Esophagus squamous epithelium (tissue), 5 donors: ENCODE data around the gene SYAP1. TPM values are rescaled to one million over a fixed set of nuclear protein-coding genes. Genes with fewer than 3 reads are reported as not detected.

ENCODE experiments used
- DNase-seq: peaks from one replicate; lab custom pipeline; 2025; lab: John Stamatoyannopoulos, UW
- H3K27ac ChIP-seq, 4 donors: fragments of 200-600 bp; sonication (generic); one replicate each; pipeline ENCODE4 v1.5.1; 2016 to 2019; ENCODE audit warnings: mild to moderate bottlenecking in 1 of 4
- H3K27me3 ChIP-seq, 4 donors: fragments of 200-600 bp; sonication (generic); 1 replicate in 3 of 4; 2 replicates in 1 of 4; pipeline versions ENCODE4 v1.5.1 to v1.6.0; 2017 to 2021; ENCODE audit warnings: antibody characterized with exemption in 1 of 4
- H3K36me3 ChIP-seq, 3 donors: fragments of 200-600 bp; sonication (generic); one replicate each; pipeline ENCODE4 v1.5.1; 2016 to 2019
- H3K4me1 ChIP-seq, 3 donors: fragments of 200-600 bp; sonication (generic); one replicate each; pipeline ENCODE4 v1.5.1; 2017 to 2019
- H3K4me3 ChIP-seq, 4 donors: fragments of 200-600 bp; sonication (generic); 1 replicate in 3 of 4; 2 replicates in 1 of 4; pipeline ENCODE4 v1.5.1; 2016 to 2019; ENCODE audit warnings: mild to moderate bottlenecking in 2 of 4, moderate library complexity in 1 of 4
- H3K9me3 ChIP-seq, 3 donors: fragments of 200-600 bp; sonication (generic); one replicate each; pipeline ENCODE4 v1.5.1; 2016 to 2019
- POLR2A ChIP-seq, 4 donors: fragments of 450-650 bp; IDR thresholded peaks; one replicate each; pipeline ENCODE4 v1.6.1; 2017; ENCODE audit warnings: antibody characterized with exemption in 4 of 4, mild to moderate bottlenecking in 4 of 4, moderate library complexity in 3 of 4
- WGBS, 2 donors: methylation state at CpG; one replicate each; pipeline ENCODE4 v1.1.5; 2018; 5-methylcytosine and 5-hydroxymethylcytosine counted together
- intact Hi-C: fragments of 100-400 bp; cut with DNase I; formaldehyde crosslinking; loops from one replicate; pipeline ENCODE4 v1.15.0; 2022
- total RNA-seq, 4 donors: library from RNA; depleted of rRNA; stranded (reverse); fragments of >200 nt; gene quantifications; one replicate each; pipeline ENCODE4 v1.1.0, GENCODE V29; 2016
- TF ChIP-seq, protein P1 (sequence below), 6 experiments: fragments of 450-650 bp in 4 of 6; fragments of 200-600 bp in 2 of 6; sonication (generic) in 2 of 6; IDR thresholded peaks; one replicate each; pipeline ENCODE4 v1.5.1; 2016 to 2019; ENCODE audit warnings: antibody characterized with exemption in 6 of 6, mild to moderate bottlenecking in 4 of 6, moderate library complexity in 4 of 6
- donor health status: DM: yes; HTN: yes; CAD: no.

The SYAP1 gene
- total RNA-seq, 4 donors from 2014 or later: 16.2 to 22.8 (median 18.2) TPM

DNA sequence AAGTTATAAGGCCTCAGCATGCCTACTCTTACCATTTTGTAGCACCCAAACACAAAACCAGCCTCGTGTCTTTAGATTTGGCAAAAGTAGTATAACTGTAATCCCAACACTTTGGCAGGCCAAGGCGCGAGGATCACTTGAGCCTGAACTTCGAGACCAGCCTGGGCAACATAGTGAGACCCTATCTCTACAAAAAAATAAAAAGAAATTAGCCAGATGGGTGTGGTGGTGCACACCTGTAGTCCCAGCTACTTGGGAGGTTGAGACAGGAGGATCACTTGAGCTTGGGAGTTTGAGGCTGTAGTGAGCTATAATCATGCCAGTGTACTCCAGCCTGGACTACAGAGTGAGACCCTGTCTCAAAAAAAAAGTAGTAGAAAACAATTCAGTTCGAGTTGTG is 17.6 kb downstream of the SYAP1 start:
- WGBS, 2 donors: 95 to 100% methylated on average over 5 of the region's 5 CpGs
- Histone ChIP-seq H3K27ac (no peak overlapping the region), H3K4me3 (no peak overlapping the region), H3K4me1 (no peaks in the 10 kb centered on the region), H3K27me3 (no peaks in the 10 kb centered on the region), H3K36me3 (peaks cover 5 to 55% (median 19%) of the 10 kb centered on the region in 3 donors), H3K9me3 (no peaks in the 10 kb centered on the region)
- DNase-seq: no peak
- intact Hi-C loops: no loop called here
- no peak for TF ChIP-seq POLR2A (IDR thresholded peaks at IDR 0.05)
- TF ChIP-seq, protein P1, sequence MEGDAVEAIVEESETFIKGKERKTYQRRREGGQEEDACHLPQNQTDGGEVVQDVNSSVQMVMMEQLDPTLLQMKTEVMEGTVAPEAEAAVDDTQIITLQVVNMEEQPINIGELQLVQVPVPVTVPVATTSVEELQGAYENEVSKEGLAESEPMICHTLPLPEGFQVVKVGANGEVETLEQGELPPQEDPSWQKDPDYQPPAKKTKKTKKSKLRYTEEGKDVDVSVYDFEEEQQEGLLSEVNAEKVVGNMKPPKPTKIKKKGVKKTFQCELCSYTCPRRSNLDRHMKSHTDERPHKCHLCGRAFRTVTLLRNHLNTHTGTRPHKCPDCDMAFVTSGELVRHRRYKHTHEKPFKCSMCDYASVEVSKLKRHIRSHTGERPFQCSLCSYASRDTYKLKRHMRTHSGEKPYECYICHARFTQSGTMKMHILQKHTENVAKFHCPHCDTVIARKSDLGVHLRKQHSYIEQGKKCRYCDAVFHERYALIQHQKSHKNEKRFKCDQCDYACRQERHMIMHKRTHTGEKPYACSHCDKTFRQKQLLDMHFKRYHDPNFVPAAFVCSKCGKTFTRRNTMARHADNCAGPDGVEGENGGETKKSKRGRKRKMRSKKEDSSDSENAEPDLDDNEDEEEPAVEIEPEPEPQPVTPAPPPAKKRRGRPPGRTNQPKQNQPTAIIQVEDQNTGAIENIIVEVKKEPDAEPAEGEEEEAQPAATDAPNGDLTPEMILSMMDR (IDR thresholded peaks at IDR 0.05): no peak

DNA sequence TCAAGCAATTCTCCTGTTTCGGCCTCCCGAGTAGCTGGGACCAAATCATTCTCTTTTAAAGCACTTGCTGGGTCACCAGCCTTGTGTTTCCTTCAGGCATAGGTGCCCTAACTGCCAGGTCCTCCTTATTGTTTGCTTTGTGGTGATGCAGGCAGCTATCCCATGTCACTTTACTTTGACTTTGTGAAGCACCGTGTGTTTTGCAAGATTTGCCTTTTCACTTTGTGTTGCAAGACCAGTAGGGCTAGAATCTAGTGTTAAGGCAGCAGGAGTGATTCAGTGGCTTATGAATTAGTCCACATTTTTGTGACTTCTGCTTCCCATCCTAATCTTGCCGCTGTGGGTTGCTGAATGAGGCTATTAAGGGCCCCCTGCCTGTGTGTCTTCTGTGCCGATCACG is 20.2 kb downstream of the SYAP1 start:
- 36 to 69% methylated on average over 3 to 6 of the region's 6 CpGs for WGBS, 2 donors
- Histone ChIP-seq H3K4me1 (no peaks in the 10 kb centered on the region), H3K9me3 (no peaks in the 10 kb centered on the region), H3K27ac (no peak overlapping the region), H3K27me3 (no peaks in the 10 kb centered on the region), H3K36me3 (peaks cover 18 to 79% (median 24%) of the 10 kb centered on the region in 3 donors), H3K4me3 (no peak overlapping the region)
- intact Hi-C loops: no loop called here
- no peak for DNase-seq
- TF ChIP-seq, protein P1 (IDR thresholded peaks at IDR 0.05): no peak
- TF ChIP-seq POLR2A (IDR thresholded peaks at IDR 0.05): no peak

DNA sequence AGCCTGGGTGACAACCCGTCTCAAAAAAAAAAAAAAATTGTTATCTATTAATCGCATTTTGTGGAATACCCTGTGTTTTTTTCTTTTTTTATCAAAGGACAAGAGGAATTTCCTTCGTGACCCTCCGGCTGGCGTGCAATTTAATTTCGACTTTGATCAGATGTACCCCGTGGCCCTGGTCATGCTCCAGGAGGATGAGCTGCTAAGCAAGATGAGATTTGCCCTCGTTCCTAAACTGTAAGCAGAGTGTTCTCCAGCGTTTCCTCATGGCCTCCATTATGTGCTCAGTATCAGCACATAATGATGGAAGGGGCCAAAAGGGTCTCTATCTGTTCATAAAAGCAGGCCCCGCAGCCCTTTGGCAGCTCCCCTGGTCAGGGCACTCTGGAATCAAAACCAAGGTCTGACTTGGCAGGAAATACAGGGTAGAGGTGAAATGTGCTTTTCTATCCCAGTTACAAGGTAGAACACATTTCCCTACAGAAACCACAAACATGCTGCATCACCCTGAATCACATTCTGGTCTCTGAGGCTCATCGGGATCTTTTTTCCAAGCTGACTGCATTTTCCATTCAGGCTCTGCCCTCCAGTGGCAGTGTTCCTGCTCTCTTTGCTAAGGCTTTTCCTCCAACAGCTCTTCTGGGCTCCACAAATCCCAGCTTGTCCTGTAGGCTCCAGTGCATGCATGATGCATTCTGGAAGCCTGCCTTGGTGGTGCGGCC is 24.4 kb downstream of the SYAP1 start:
- H3K27ac ChIP-seq: no peak overlapping the region
- intact Hi-C loops: no loop called here
- TF ChIP-seq POLR2A (IDR thresholded peaks at IDR 0.05): no peak
- TF ChIP-seq, protein P1 (IDR thresholded peaks at IDR 0.05): no peak
- WGBS, 2 donors: 89 to 93% methylated on average over 8 to 12 of the region's 12 CpGs
- peaks cover 17 to 83% (median 20%) of the 10 kb centered on the region in 3 donors for H3K36me3 ChIP-seq
- no peak overlapping the region for H3K4me3 ChIP-seq
- H3K9me3 ChIP-seq: no peaks in the 10 kb centered on the region
- no peak for DNase-seq
- H3K4me1 ChIP-seq: no peaks in the 10 kb centered on the region
- no peaks in the 10 kb centered on the region for H3K27me3 ChIP-seq

DNA sequence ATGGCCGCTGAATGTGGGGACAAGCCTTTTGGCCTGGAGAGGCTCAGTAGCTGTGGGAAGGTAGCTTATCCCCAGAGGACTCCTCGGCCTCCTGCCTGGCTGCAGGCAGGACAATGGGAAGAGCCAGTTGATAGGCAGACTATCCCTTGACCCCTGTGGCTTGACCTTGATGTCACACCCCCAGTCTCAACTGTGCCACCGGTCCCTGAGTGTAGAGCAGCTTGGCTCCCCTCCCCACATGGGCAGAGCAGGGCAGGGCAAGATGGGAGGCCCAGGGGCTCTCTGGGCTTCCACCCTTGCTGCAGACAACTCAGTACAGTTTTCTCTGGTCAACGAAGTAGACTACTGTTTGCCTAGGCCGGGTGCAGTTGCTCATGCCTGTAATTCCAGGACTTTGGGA is 25.7 kb downstream of the SYAP1 start:
- intact Hi-C loops: no loop called here
- Histone ChIP-seq H3K36me3 (peaks cover 17 to 89% (median 23%) of the 10 kb centered on the region in 3 donors), H3K27me3 (no peaks in the 10 kb centered on the region), H3K27ac (no peak overlapping the region), H3K9me3 (no peaks in the 10 kb centered on the region), H3K4me1 (no peaks in the 10 kb centered on the region), H3K4me3 (no peak overlapping the region)
- 87% methylated on average over 3 of the region's 5 CpGs; no CpG with 5 or more reads in 1 of the 2 donors for WGBS, 2 donors
- no peak for DNase-seq
- TF ChIP-seq, protein P1 (IDR thresholded peaks at IDR 0.05): no peak
- TF ChIP-seq POLR2A (IDR thresholded peaks at IDR 0.05): no peak

DNA sequence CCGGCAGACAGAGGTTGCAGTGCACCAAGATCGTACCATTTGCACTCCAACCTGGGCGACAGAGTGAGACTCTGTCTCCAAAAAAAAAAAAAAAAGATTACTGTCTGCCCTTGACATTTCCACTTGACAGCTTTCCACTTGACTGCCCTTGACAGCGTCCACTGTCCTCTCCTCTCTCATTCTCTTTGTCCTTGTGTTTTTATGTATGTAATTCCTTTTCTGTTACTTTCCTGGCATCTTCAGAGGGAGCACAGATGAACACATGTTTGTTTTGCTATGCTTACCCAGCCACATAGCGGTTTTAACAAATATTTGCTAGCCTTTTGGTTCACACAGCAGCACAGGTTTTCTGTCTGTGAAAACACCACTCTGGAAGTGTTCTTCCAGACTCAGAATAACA is 26.2 kb downstream of the SYAP1 start:
- H3K36me3 ChIP-seq: peaks cover 17 to 88% (median 23%) of the 10 kb centered on the region in 3 donors
- no peak overlapping the region for H3K4me3 ChIP-seq
- no peaks in the 10 kb centered on the region for H3K4me1 ChIP-seq
- intact Hi-C loops: no loop called here
- 87 to 91% methylated on average over 5 of the region's 5 CpGs for WGBS, 2 donors
- no peak overlapping the region for H3K27ac ChIP-seq
- H3K9me3 ChIP-seq: no peaks in the 10 kb centered on the region
- TF ChIP-seq, protein P1 (IDR thresholded peaks at IDR 0.05): no peak
- no peak for TF ChIP-seq POLR2A (IDR thresholded peaks at IDR 0.05)
- no peak for DNase-seq
- no peaks in the 10 kb centered on the region for H3K27me3 ChIP-seq
